ENCODE data around the gene NR2E3.

Gene NR2E3

DNA sequence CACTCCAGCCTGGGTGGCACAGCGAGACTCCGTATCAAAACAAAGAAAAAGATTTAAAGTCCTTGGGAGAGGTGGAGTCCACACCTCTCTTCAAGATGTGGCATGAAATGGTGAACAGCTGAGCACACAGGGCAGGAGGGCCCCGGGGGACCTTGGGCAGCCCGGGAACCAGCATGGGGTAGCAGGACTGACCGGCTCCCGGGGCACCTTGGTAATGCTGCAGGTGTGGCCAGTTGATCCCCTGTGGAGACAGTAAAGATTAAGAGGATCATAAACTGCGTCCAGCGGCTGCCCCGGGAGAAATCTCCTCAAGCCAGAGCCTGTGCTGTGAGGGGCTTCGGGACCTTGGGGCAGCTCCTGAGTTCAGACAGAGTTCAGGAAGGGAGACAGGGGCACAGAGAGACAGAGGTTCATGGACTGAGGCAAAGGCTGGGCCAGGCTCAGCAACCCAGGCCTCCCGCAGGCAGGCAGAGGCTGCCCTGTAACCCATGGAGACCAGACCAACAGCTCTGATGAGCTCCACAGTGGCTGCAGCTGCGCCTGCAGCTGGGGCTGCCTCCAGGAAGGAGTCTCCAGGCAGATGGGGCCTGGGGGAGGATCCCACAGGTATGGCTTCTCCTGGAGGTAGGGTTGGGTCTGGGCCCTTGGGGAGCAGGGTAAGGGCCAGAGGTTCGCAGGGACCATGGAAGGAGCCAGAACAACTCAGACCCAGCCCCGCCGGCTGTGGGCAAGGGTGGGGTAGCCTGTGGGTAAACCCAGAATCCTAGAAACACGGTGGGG, at the start of gene NR2E3:
NR2E3 (plus strand) TSS at position 299 of the 780 bp plus-strand sequence; CDS start at position 489, 190 bp downstream.
- in situ Hi-C loops (cut with MboI; ENCODE audit: low sequenced_read_pairs), result no loop called here

DNA sequence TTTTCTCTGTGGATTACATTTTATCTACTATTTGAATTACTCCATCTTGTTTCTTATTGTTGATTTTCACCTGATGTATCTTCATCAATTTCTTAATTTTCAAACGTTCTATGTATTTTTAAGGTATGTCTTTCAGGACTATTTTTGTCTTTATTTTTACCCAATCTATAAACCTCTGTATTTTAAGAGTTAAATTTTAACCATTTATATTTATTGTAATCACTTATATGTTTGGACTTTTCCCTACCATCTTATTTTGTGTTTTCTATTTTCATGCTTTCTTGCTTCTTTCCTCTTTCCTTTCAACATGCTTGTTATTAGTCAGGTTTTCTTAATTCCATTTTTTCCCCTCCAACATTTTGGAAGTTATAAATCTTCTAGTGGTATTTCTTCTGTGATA, 49.5 kb upstream of the NR2E3 start:
- in situ Hi-C loops (cut with MboI; ENCODE audit: low sequenced_read_pairs), result no loop called here

DNA sequence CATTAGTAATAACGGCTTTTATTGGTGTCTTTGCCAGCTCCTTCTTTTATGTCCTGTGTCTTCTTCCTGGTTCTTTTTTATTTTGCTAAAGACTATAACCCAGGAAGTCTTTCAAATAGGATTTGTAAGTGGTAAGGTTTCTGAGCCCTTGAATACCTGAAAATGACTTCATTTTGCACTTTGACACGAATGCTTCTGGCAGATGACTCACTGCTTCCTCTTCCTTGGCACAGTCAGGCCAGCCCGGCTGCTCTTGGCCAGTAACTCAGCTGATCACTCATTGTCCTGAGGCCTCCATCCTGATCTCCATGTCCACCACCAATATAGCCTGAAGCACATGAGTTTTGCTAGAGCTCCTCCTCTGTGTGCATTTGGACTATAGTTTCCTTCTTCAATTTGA, 48.7 kb upstream of the NR2E3 start:
- in situ Hi-C loops (cut with MboI; ENCODE audit: low sequenced_read_pairs), result no loop called here

DNA sequence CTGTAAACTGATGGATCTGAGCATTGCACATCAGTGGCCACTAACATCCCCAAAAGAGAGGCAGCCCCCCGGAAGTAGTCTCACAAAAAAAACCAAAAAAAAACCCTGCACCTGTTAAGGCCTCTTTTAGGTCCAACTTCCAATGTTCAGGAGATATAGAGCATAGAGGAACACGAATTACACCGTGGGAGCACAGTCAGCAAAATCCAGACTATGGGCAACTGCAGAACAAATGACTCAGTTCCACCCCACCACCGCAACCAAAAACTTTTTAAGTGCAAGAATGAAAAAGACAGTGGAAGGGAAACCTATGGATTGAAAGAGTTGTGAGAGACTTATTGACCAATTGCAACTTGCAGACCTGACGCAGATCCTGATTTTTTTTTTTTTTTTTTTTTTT, 42.2 kb upstream of the NR2E3 start:
- in situ Hi-C loops (cut with MboI; ENCODE audit: low sequenced_read_pairs), result no loop called here

DNA sequence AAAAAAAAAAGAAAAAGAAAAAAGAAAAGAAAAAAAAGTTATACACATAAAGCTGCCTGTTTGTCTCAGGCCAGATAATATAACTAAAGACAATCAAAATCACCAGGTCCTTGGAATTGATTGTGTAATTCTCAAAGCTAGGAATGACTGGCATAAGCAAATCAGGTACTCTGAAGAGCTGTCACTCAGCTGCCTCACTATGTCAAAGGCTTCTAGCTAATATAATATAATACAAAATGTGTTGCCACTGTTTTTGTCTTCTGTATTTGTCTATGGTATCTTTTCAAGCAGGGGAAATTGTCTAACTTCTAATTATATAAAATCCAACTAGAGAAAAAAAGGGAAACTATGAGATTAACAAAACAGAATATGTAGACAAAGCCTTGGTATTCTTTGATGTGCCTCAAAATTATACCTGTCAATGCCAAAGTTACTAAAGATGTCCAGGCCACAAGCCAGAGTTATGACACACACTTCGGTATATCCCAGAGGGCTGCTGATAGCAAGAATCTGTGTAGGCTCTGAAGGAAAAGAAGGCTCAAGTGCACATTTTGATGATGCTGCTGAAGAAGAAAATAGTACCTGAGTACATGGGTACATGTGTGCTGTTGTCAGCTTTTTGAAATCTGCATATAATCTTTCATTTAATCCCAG, 37.0 kb upstream of the NR2E3 start:
- in situ Hi-C loops (cut with MboI; ENCODE audit: low sequenced_read_pairs), result no loop called here

DNA sequence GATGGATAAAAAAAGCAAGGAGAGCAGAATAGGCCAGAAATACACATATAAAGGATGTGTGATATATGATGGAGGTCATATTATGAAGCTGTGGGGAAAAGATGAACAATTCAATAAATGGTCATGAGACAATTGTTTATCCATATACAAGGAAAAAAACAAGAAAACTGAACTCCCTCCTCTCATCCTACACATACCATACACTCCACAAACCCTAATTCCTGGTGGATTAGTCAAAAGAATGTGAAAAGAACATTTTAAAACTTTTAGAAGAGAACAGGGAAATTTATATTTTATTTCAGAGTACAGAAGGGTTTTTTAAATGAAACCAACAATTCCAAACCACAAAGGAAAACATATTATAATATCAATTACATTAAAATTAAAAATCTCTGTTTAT, 34.5 kb upstream of the NR2E3 start:
- in situ Hi-C loops (cut with MboI; ENCODE audit: low sequenced_read_pairs), result no loop called here

DNA sequence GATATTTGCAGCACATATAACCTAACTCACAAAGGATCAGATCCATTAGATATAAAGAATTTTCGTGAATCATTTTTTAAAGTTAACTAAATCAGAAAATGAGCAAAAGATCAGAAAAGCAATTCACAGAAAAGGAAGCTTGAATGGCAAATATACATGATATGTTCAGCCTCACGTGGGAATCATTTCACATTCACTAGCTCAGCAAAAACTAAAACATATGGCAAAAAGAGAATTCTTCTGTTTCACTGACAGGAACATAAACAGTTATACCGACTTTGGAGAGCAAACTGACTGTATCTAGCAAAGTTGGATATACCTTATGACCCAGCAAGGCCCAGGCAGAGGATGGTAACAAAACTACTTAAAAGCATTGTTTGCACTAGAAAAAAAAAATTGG, 34.0 kb upstream of the NR2E3 start:
- in situ Hi-C loops (cut with MboI; ENCODE audit: low sequenced_read_pairs), result no loop called here

DNA sequence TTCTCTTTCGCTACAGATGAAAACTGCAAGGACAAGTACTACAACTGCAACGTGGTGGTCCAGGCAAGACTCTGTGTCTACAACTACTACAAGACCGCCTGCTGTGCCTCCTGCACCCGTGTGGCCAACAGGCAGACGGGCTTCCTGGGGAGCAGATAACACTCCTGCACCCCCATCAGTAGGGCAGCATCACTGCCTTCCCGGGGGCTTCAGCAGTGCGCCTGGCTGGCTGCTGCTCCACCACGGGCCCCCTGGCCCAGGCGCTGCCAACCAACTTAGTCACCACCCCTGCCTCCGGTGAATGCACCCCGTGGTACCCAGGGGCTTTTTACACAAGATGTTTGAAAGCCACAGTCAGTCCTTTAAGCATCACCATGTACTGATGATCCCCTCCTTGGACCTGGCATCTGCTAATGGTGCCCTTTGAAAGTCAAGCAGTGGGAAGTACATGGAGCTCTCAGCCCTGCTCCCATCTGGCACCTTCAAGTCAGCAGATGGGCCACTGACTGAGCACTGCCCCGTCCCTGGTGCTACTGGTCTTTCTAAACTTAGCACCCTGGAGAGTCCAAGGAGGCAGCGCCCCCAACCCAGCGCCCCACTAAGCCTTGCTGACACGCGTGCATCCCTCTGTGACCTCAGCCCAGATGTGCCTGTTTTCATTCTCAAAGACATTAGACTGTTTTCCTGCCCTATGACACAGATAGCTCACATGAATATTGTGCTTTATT, 33.0 kb upstream of the NR2E3 start:
- in situ Hi-C loops (cut with MboI; ENCODE audit: low sequenced_read_pairs), result no loop called here

DNA sequence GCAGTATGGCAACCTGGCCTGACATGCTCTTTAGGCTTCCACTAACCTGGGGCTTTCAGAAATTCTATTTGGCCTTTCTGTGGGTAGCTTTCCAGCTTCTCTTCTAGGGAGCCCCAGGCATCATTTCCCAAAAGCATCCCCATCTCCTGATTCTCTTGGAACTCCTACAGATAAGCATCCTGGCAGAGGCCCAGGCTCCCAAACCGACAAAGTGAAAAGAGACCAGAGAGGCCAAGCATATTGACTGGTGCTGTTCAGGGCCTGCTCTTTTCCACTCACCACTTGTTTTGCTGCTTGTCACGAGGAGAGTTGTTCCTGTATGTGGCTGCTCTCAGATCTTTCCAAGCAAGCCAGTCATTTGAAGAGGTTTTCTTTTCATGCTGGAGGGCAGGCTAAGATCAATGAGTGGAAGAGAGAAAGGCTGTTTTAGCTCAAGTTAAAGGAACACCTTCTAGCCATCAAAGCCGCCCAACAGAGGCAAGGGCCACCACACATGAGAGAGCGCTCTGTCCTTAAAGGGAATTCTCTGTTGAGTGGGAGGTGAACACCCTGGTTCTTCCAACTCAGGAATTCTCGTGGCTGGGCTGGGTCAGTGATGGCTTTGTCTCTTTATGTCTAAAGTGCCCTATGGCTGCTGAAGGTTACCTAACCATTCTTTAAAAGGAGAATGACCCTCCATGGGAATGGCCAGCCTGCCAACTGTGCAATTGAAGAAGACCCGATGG, 31.1 kb upstream of the NR2E3 start:
- in situ Hi-C loops (cut with MboI; ENCODE audit: low sequenced_read_pairs), result no loop called here

DNA sequence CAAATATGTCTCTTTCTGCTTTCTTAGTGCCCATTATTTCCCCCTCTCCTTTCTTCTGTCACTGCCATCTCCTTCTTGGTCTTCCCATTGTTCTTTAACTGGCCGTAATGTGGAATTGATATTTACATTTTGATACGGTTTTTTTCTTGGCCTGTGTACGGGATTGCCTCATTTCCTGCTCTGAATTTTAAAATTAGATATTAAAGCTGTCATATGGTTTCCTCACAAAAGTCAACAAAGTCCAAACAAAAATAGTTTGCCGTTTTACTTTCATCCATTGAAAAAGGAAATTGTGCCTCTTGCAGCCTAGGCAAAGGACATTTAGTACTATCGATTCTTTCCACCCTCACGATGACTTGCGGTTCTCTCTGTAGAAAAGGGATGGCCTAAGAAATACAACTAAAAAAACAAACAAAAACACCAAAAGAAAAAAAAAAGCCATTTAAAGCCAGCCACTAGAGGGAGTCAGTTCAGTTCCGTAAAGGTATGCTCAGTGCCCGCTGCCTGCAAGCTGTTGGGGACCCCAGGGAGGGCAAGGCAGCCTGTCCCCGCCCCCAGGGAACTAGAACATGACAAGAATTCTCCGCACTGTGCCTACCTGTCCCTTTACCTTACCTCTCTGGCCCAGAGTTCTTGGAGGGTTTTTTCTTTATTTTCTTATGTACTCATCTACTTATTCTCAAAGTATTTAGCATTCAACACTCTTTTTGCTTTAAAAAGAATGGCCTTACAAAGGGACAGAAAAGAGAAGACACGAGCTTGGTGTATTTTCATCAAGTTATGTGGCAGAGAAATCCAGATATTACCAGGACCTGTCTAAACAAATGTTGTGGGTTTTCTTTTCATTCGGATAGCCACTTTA, 30.0 kb upstream of the NR2E3 start:
- in situ Hi-C loops (cut with MboI; ENCODE audit: low sequenced_read_pairs), result no loop called here

DNA sequence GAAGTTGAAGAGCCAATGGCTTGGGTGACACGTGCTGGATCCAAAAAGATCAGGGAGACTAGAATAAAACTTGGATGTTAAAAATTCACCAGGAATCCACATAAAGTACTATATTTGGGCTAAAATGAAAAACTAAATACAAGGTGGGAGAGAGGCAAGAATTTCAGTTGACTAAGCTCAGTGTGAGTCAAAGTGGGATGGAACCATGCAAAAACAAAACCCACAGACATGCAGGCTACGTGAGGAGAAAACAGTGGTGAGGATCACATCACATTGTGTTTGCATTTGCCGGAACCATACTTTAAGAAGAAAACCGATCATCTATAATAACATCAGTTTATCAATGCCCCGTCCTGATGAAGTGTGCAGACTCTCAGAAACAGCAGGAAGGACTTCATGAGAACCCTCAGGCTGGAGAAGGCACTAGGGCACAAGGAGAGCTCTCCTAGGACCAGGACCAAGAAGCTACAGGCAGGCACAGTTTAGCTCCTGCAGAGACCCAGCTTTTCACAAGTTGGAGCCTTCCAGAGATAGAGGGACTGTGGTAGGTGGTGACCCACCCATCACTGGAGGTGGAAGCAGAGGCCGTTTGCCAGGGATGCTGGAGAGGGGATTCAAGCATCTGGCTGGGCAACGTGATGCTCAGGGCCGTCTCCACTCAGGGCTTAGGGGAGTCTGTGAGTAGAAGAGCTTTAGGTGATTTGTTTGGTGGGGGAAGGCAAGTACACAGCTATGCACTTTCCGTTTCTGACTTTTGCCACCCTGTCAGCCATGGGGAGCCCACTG, 29.0 kb upstream of the NR2E3 start:
- in situ Hi-C loops (cut with MboI; ENCODE audit: low sequenced_read_pairs), result no loop called here

DNA sequence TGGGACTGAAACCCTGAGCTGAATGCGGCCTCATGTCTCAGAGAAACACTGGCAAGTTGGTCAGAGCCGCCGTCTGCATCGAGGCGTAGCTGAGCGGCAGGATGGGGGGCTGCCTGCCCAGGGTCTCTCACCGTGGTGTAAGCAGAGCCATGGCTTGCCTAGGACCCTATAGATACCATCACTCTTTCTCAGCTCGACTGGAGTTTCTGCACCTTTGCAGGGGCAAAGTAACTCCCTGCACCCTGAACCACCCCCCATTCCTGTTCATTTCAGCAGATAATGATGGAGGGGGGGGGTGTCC, 28.4 kb upstream of the NR2E3 start:
- in situ Hi-C loops (cut with MboI; ENCODE audit: low sequenced_read_pairs), result no loop called here

DNA sequence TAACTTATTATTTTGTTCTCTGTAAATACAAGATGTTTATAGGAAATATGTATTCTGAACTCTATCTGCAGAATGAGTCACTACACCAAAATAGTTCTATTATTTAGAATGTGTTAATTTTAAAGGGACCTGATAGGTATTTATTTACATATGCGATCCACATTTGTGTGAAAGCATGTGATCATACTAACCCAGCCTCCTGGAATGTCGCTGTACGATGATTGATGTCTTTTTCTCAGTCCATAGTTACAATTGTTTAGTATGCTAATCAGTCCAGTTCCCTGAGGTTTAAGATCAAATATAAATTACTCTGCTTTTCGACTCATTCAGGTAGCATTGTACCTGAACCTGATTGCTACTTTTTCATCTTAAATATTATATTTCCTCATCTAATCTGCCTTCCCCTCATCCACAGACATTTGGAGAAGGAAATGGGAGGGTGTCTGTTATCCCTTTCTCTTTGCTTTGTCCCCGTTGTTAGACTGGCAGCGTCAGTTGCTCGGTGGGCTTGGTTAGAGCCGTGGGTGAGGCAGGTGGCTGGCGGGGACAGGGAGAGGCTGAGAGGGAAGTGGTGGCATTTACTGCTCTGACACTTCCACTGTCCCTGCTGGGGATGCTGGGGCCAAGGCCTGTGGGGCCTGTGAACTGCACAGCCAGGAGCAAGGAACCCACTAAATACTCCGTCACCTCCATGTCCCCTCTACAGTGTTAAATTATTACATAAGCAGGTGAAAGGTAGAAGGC, 27.8 kb upstream of the NR2E3 start:
- in situ Hi-C loops (cut with MboI; ENCODE audit: low sequenced_read_pairs), result no loop called here

DNA sequence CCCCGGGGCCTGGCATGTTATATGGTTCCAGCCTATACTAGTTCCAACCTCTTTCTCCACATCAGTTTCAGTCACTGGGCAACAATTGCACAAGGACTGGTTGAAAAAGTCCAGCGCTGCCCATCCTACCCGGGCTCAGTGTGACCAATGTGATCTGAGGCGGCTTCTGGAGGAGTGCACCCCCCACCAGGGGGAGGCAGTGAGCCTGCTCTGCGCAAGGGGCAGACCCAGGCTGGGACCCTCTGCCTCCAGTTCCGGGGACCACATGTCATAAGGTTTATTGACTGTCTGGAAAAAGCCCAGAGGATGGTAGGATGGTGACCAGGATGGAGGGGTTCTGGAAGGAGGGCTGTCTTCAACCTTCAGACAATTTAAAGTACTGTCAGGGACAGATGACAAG, 25.6 kb upstream of the NR2E3 start:
- in situ Hi-C loops (cut with MboI; ENCODE audit: low sequenced_read_pairs), result no loop called here

DNA sequence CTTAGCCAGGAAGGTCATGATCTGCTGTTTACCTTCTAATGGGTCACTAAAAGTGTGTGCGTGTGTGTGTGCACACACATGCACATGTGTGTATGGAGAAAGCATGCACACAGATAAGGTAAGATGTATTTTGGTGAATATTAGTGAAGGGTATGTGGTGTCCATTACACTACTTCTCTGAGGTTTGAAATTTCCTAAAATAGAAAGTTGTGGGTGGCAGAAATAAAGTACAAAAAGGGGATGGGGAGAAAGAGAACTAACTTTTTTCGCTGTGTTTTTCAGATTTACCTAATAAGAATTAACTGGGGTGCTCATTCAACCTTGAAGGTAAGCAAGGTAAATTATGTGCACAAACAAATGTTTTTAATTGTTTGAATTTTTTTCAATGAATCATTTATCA, 24.4 kb upstream of the NR2E3 start:
- in situ Hi-C loops (cut with MboI; ENCODE audit: low sequenced_read_pairs), result no loop called here

DNA sequence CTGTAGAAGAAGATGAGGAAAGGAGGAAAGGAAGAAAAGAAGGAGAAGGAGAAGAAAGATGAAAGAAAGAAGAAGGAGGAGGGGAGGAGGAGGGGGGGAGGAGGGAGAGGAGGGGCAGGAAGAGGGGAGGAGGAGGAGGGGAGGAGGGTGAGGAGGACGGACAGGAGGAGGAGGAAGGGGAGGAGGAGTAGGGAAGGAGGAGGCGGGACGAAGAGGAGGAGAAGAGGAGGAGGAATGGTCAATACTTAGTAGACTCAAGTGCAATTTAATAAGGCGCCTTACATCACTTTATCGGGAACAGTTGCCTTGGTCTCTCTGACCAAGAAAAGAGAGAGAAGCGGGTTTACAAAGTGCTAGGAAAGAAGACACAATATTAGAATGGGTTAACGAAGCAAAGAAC, 23.7 kb upstream of the NR2E3 start:
- in situ Hi-C loops (cut with MboI; ENCODE audit: low sequenced_read_pairs), result no loop called here

DNA sequence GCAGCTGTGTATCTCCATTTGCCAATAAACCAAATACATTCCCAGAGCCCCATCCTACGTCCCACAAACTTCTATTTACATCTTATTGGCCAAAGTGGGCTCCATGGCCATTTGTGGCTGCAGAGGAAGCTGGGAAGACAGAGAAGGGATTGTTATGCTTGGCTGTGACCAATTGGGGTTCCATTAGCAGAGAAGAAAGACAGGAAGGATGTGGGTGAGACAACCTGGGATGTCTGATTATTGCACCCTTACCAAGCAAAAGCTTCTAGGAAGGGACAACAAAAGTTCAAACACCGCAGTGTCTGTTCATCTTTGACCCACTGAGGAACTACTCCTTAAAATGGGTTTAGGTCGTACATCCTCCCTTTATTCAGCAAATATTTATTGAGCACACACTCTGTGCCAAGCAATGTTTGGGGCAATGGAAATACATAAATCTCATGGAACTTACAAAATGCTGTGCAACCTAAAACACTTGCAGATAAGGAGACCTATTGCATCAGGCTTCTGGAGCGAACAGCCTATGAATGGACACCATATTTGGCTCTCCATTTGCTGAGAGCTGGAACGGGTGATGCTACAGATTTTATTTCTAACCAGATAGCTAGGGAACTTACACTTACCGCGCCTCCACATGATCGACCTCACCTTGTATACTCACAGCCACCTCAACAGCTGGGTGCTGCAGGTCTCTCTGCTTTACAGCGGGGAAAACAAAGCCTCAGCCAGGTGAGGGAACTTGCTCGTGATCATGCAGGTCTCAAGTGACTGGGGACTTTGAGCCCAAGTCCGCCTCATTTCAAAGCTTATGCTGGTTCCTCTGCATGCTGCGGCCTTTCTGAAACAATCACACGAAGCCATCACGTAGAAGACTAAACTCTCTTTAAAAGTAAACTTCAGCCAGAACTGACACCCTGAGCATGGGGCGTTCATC, 21.4 kb upstream of the NR2E3 start:
- in situ Hi-C loops (cut with MboI; ENCODE audit: low sequenced_read_pairs), result no loop called here

DNA sequence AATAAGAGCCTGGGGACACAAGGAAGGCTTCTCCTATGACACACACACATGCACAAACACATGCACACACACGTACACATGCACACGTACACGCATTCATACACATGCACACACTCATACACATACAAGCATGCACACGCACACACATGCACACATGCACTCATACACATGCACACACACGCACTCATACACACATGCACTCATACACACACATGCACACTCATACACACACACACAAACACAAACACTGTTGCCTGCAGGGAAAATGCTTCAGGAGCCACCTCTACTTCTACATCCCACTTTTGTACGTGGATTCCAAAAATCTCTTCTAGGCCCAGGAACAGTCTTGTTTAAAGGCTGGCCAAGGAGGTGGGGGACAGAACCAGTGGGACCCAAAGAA, 20.7 kb upstream of the NR2E3 start:
- in situ Hi-C loops (cut with MboI; ENCODE audit: low sequenced_read_pairs), result no loop called here
